GM19193 (cell line): Measurements from ENCODE around the gene SLC39A10.

Experiments used
- POLR2A ChIP-seq: IDR thresholded peaks from 4 replicates; pipeline ENCODE4 v1.6.1; 2011; ENCODE audit not compliant: insufficient read depth, insufficient read length; ENCODE audit errors: extremely low read depth

The SLC39A10 gene

DNA sequence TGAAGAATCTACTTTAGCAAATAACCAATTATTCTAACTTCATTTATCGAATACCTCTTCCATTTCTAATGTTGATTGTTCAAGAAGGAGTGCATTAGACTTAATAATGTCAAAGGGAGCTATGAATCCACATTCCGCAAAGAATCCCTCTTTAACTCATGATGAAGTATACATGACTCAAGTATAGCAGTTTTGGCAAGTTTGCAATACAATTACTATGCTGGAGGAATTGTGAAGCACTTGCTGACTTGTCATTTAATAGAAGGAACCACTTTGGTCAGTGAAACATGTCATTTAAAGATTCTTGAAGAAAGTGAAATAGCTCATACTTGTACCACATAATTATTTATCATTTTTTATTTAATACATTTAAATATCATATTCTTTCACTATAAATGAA lies 125.1 kb downstream of the SLC39A10 start:
- TF ChIP-seq POLR2A: no peak
